Measurements from ENCODE around the gene CFAP65.

DNA sequence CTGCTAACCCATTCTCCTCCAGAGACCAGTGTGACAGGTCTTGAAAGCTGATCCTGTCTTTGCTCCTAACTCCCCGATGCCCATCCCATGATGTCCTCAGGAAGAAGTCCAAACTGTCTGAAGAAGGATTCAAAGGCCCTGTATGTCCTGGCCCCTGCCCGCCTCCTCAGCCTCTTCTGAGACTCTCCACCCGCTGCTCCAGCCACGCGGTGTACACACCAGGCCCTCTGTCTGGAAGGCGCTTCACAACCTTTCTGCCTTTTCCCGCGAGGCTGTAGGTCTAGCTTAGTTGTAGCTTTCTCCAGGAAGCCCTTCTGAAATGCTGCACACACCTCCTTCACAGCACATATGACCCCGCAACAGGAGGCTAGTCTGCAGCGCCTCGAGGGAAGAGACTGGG is 24.6 kb downstream of the CFAP65 start:
- TF ChIP-seq POLR2A (IDR thresholded peaks at IDR 0.05; ENCODE audit: low read depth, low read length) (no peak), POLR2AphosphoS5 (IDR thresholded peaks at IDR 0.05; ENCODE audit: low read depth, low read length) (no peak), TAF1 (IDR thresholded peaks at IDR 0.05; ENCODE audit: low read depth, low read length) (no peak), POU2F2 (IDR thresholded peaks at IDR 0.05; ENCODE audit: low read depth, low read length) (no peak), SPI1 (IDR thresholded peaks at IDR 0.05; ENCODE audit: low read depth, low read length) (no peak)
